NCI-H2107 treated with DMSO at 0.1 percent for 48 hours (cell line): ENCODE data around the gene GREB1.
A peak's percentile ranks its signal among the peaks of the same experiment; 100 is the strongest.

Experiments used
- DNase-seq: peaks from one replicate; lab custom pipeline; 2025; ENCODE audit not compliant: unreplicated experiment; lab: John Stamatoyannopoulos, UW

GREB1 gene

DNA sequence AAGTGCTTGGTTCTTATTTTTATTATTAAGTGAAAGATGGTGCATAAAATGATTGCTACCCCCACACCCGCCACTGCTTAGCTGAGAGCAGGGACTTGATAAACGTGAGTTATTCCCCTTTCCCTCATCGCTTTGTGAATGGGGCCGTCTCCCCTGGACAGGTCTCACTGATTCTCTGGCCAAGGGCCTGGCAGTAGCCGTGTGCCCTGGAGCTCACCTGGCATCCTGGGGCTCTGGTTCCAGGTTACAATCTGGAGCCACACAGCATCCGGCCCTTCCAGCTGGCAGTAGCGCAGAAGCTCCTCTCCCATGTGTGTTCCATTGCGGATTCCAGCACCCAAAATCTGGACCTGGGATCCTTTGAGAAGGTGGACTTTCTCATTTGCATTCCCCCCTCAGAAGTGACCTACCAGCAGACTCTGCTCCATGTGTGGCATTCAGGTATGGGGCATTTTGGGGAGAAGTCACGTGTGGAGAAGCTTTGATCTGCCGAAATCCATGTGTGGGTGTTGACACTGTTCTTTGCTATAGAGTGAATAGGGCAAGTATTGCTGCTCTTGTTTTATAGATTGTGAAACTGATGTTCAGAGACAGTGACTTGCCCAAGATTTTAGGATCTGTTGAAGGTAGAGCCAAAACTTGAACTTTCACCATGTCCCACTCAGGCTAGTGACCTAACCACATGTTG, 63.8 kb downstream of the GREB1 start:
- no peak for DNase-seq

GRCh38 chr2:11598228-11598731, 64.4 kb downstream of the GREB1 start:
- peak; percentile 52 for DNase-seq

DNA sequence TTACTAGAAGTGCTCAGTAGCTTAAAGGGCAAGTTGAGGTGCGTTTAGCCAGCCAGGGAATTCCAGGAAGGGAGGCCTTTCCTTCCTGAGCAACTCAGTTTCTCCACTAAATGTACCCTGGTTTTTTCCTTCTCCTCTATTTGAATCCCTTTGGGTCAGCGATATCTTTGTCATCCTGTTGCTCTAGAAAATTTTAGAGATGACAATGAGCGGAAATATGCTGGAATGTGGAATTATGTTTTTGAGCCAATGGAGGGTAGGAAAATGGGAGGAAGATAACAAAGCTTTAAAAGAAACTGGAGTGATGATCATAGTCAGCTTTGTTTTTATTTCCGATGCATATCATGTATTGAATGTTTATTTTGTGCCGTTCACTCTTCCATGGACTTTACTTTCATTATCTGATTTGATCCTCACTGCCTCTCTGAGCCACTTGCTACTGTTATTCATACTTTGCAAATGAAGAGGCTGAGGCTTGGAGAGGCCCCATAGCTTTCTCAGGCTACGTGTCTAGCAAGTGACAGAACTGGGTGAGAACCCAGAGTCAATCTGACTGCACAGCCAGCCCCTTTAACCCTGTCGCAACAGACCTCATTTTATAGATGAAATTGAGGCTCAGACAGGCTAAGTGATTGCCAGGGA, 68.8 kb downstream of the GREB1 start:
- DNase-seq, result no peak

DNA sequence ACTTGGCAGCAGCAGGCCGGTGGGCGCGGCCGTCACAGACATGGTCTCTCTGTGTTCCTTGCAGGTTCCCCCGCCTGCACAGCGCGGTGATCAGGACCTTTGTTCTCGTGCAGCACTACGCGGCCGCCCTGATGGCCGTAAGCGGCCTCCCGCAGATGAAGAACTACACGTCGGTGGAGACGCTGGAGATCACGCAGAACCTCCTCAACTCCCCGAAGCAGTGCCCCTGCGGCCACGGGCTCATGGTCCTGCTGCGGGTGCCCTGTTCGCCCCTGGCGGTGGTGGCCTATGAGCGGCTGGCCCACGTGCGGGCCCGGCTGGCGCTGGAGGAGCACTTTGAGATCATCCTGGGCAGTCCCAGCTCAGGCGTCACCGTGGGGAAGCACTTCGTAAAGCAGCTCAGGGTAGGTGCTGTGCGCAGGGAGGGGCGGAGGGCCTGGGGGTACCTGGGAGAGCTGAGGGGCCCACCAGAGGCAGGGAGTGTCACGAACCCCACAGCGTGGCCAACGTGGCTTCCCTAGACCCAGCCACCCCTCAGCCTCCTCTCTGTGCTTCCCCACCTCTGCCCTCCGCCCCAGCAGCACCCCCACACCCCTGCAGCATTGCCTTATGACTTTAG, 76.9 kb downstream of the GREB1 start:
- DNase-seq, result no peak

DNA sequence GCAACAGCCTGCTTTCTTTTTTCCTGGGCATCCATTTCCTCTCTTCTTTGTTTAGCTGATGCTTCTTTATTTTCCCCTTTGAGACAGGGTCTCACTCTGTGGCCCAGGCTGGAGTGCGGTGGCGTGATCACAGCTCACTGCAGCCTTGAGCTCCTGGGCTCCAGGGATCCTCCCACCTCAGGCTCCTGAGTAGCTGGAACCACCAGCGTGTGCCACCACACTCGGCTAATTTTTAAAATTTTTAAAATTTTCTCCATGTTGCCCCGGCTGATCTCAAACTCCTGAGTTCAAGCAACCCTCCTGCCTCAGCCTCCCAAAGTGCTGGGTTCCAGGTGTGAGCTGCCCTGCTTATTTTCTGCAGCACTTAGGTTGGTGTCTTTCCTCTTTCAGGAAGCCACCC, 77.4 kb downstream of the GREB1 start:
- no peak for DNase-seq

DNA sequence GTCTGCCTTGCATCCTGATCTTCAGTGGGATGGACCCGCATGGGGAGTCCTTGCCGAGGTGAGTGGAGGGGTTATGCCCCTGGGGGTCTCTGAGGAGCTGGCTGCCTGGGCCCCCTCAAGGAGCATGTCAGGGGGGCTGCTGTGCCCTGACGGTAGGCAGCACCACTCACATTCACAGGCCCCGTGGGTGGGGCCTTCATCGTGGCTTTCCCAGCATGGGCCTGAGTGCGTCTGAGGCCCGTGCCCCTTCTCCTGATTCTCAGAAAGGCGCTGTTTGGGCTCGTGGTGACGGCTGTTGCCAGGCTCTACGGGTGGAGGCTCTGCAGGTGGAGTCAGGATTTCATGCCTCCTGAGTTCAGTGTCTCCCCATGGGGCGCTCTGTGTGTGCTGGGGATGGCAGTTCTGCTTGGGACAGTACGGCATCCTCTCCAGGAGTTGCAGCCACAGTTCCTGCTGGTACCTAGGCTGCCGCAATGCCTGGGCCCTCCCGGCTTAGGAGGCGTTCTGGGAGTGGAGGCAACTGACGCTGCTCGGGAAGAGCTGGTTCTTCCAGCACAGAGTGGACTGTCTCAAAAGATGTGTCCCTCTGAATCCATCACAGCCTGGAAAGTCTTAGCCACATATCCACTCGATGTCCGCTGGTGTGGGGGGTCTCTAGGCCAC, 78.8 kb downstream of the GREB1 start:
- DNase-seq, result no peak

DNA sequence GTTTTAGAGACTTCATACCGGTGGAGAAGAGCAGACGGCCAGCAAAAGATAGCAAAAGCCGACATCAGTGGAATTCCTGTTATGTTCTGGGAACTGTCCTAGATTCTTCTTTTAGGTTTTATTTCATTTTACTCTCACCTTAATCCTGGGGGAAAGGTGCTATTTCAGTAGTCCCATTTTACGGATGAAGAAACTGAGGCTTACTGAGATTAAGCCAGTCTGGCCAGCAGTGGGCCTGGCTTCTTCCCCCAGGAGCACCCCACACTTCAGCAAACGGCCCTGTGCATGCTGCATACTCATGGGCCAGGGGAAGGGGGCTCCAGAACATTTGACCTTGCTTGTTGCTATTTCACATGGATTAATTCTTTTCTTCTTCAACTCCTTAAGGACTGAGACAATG, 79.5 kb downstream of the GREB1 start:
- no peak for DNase-seq

DNA sequence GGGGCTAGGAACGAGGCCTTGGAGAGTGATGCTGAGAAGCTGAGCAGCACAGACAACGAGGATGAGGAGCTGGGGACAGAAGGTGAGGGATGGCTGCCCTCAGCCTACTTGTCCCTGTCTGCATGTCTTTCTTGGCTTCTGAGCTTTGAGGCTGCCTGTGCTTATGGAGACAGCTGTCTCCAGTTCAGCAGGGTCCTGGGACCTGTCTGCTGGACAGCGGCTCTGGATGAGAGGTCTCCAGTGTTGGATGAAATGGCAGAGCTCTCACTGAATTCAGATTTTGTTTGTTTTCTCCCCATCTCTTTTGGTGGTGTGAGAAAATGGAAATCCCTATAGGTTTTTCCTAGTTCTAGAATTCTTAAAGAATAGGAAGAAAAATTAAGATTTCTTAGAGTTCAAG, 81.4 kb downstream of the GREB1 start:
- no peak for DNase-seq

DNA sequence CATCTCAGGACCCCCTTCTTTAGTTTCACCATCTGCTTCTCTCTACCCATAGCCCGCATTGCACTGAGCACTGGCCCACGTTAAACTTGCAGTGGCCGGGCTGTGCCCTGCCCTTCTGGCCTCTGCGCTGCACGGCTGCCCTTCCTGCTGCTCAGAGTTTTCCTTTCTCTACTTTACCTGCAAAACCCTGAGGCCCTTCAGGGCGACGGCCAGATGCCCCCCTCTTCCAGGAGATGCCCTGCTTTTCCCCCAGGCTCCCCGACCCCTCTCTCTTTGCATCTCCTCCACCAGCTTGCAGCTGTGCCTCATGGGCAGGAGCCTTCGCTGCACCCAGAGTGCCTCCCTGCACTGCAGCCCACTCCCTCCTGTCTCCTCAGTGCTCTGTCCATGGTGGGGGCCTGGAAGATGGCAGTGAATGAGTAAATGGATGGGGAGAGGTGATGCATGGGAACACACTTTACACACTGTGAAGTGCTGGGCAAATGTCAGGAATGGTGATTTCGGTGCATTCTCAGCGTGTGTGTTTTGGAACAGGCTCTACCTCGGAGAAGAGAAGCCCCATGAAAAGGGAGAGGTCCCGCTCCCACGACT, 82.3 kb downstream of the GREB1 start:
- DNase-seq, result no peak

DNA sequence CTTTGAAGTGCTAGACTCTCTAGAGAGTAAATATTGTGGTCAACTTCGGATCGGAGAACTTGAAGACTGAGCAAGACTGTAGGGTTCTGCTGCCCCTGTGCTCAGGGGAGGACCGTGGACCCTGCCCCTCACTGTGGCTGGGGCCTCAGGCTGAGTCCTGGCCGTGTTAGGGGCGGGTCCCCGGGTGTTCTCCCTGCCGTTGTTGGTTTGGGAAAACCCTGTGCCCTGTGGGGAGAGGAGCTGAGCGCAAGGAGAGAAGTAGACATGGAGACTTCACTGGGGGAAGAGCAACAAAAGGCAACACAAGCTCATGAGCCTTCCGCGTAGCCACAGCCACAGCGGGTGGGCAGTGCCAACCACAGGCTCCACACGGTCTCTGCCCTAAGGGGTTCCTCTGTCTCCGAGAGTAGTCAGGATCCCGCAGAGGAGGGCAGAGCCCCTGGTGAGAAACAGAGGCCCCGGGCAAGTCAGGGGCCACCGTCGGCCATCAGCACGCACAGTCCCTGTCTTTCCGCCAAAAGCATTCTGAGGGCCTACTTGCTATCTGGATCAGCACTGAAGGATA, 83.1 kb downstream of the GREB1 start:
- DNase-seq, result no peak

DNA sequence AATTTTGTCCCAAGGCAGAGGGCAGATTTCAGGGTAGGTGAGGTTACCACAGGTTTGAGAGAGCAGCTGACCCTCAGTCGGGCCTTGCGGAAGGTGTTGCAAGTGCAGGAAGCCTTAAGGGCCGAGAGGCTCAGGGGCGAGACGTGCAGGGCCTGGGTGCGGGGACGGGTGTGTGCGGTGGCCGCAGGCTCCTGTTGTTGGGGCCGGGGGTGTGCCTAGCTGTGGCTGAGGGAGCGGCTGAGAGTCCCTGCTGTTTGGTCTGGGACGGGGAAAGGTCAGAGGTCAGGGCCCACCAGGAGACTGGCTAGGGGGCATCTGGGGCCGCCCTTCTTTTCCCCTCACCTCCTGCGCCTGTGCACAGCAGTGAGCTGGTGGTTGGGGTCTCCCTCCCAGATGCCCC, 83.7 kb downstream of the GREB1 start:
- DNase-seq, result no peak

GRCh38 chr2:11617984-11618707, 84.3 kb downstream of the GREB1 start:
- no peak for DNase-seq

- no peak for DNase-seq
Measured at GRCh38 chr2:11618708-11619062, 84.8 kb downstream of the GREB1 start.

GRCh38 chr2:11621410-11621809, 87.6 kb downstream of the GREB1 start:
- no peak for DNase-seq

DNA sequence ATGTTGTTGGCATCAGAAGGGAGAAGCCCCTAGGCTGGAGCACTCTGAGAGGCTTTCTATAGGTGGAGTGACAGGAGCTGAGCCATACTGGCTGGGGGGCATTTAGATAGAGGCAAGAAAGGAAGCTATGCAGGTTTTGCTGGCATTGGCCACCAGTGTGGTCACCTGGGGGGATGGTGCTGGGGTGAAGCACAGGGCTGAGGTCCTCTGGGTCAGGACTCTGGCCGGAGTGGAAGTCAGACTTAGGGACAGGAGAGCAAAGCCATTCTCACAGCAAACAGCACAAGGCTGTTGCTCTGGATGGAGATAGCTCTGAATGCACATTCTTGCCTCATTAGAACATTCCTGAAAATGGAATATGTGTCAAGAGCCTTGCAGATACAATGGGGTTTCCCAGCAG, 88.8 kb downstream of the GREB1 start:
- no peak for DNase-seq

DNA sequence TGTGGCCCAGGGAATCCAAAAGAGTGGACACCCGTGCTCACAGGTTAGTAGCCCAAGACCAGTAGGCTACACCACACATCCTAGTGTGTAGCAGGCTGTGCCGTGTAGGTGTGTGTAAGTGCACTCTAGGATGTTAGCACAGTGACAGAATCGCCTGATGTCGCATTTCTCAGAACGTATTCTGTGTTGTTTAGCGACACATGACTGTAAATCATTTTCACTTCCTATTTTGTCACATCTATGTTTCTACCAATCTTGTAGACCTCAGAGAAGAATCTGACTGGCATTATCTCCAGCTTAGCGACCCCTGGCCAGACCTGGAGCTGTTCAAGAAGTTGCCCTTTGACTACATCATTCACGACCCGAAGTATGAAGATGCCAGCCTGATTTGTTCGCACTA, 91.0 kb downstream of the GREB1 start:
- no peak for DNase-seq

- DNase-seq, result no peak
Measured at GRCh38 chr2:11625671-11626070, 91.8 kb downstream of the GREB1 start.

GRCh38 chr2:11628675-11629074, 94.8 kb downstream of the GREB1 start:
- DNase-seq, result no peak

GRCh38 chr2:11629215-11629614, 95.4 kb downstream of the GREB1 start:
- DNase-seq, result no peak

GRCh38 chr2:11629851-11630250, 96.0 kb downstream of the GREB1 start:
- DNase-seq, result no peak

DNA sequence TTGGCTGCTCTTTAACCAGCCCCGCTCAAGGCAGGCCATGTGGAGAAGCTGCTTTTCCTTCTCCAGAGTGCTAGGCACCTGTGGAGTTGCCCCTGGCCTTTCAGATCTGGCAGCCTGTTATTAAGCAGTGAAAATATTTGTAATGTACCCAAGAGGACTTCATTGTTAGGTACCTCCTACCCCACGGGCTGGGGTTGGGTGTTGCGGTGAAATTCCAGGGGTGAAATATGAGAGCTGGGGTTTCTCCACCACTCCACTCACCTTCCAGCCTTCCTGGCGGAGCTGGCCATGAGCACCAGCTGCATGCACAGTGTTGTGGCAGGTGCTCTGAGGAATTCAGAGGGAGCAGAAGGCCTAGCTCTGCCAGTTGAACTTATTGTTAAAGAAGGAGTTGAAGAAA, 97.0 kb downstream of the GREB1 start:
- peak; percentile 84 for DNase-seq
